ENCODE results near the gene DCTN3. TPM values are rescaled to one million over a fixed set of nuclear protein-coding genes. Genes with fewer than 3 reads are reported as not detected.

The DCTN3 gene
- total and polyA plus RNA-seq, 11 donors: 73.8 to 155 (median 121) TPM

DNA sequence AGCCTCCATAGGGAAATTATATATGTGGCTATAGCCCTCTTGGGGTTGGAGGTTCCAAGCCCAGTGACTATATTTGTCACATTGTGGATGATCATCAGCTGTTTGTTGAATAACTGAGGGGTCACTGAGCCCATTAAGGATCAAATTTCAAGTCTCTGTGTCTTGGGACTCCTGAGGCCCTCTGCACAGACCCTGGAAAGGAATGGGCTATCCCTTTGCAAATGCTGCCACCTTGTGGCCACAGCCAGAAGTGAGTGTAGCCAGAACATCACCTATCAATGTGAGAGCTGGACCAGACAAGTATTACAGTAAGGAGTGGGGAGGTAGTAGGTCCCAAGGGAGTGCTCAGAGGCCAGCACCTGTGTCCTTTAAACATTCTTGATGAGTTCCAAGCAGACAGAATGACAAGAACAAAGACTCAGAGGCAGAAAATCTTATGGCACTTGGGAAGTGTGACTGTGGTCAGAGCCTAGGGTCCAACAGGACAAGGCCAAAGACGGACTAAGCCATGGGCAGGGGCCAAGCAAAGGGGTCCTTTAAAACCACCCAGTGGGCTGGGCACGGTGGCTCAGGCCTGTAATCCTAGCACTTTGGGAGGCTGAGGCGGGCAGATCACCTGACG is 16.6 kb downstream of the DCTN3 start:
- H3K27ac ChIP-seq: no peak overlapping the region

DNA sequence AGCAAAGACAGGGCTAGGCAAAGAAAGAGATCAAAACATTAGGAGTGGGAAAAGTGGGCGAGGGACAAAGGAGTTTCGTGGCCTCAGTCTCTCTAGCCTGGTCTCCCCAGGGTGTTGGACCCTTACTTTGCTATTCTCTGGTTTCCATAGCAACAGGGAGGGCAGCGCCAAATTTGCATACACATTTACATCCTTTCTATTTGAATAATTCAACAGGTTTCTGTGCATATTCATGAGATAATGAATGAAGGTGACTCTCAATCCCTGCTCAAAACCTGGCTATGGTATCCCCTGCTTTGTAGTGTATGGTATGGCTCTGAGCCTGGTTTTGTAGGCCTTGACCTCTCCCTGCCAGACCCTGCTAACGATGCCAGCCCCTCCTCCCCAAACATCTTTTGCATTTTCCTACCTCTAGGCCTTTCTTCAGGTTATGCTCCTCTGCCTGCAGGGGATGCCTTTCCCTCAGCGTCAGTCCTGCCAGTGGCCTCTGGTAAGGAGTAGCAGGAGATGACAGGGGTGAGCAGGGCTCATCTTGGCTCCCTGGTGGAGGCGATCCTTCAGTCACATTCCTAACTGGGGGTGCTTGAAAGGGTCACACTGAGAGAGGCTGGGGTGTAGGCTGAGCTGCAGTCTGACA is 18.2 kb downstream of the DCTN3 start:
- H3K27ac ChIP-seq: no peak overlapping the region
- TF ChIP-seq, protein P1, sequence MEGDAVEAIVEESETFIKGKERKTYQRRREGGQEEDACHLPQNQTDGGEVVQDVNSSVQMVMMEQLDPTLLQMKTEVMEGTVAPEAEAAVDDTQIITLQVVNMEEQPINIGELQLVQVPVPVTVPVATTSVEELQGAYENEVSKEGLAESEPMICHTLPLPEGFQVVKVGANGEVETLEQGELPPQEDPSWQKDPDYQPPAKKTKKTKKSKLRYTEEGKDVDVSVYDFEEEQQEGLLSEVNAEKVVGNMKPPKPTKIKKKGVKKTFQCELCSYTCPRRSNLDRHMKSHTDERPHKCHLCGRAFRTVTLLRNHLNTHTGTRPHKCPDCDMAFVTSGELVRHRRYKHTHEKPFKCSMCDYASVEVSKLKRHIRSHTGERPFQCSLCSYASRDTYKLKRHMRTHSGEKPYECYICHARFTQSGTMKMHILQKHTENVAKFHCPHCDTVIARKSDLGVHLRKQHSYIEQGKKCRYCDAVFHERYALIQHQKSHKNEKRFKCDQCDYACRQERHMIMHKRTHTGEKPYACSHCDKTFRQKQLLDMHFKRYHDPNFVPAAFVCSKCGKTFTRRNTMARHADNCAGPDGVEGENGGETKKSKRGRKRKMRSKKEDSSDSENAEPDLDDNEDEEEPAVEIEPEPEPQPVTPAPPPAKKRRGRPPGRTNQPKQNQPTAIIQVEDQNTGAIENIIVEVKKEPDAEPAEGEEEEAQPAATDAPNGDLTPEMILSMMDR (IDR thresholded peaks at IDR 0.05): no peak
- TF ChIP-seq POLR2A (IDR thresholded peaks at IDR 0.05): no peak
- 75 to 81% (median 78%) methylated on average over 6 of the region's 6 CpGs for WGBS, 4 donors
- no peaks in the 10 kb centered on the region for H3K36me3 ChIP-seq
- no peaks in the 10 kb centered on the region for H3K27me3 ChIP-seq
- peaks cover 0 to 5% (median 0%) of the 10 kb centered on the region in 12 donors for H3K4me1 ChIP-seq
- no peaks in the 10 kb centered on the region for H3K9me3 ChIP-seq
- ATAC-seq: no peak
- intact Hi-C loops (cut with DNase I): loop anchor here in 6 of 10 donors (2.0 to 10.0 kb wide), 4 partner anchors 53 to 270 kb away; no protein-coding TSS in a partner anchor
- DNase-seq: no peak
- no peak overlapping the region for H3K4me3 ChIP-seq

More for the DNA sequence above, 16.6 kb downstream of the DCTN3 start:
- no peak for TF ChIP-seq POLR2A (IDR thresholded peaks at IDR 0.05)
- TF ChIP-seq, protein P1 (IDR thresholded peaks at IDR 0.05): peak; percentile 83 to 95 (median 92)
- intact Hi-C loops (cut with DNase I): loop anchor here in 6 of 10 donors (2.0 to 10.0 kb wide), 4 partner anchors 55 to 271 kb away; no protein-coding TSS in a partner anchor
- Histone ChIP-seq H3K9me3 (no peaks in the 10 kb centered on the region), H3K36me3 (no peaks in the 10 kb centered on the region), H3K4me1 (peaks cover 0 to 5% (median 0%) of the 10 kb centered on the region in 12 donors), H3K27me3 (no peaks in the 10 kb centered on the region), H3K4me3 (no peak overlapping the region)
- 57 to 66% (median 58%) methylated on average over 4 of the region's 4 CpGs for WGBS, 4 donors
- ATAC-seq: peak; percentile 80 to 88 (median 86)
- DNase-seq: peak; percentile 70 to 84 (median 78)

DNA sequence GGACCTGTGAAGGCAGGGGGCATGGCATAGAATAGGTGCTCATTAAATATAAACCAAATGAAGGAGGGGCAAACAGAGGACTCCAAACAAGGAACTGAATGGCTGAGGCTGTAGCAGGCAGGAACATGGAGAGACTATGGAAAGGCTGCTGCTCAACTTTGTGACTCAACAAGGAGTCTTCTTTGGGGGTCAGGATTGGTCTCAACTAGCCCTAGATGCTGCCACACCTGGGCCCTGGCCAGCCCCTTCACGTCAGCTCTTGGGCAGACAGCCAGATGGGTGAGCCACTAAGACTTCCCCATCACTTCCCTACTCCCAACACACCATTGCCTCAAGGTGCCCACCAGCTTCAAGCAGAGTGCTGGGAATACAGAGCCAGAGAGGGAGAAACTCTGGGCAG is 19.4 kb downstream of the DCTN3 start:
- DNase-seq: no peak
- WGBS, 4 donors: 20 to 67% (median 36%) methylated on average over 1 of the region's 1 CpG
- no peak for ATAC-seq
- Histone ChIP-seq H3K9me3 (no peaks in the 10 kb centered on the region), H3K36me3 (no peaks in the 10 kb centered on the region), H3K4me1 (peaks cover 0 to 5% (median 0%) of the 10 kb centered on the region in 12 donors), H3K27me3 (no peaks in the 10 kb centered on the region), H3K27ac (no peak overlapping the region), H3K4me3 (no peak overlapping the region)
- intact Hi-C loops (cut with DNase I): loop anchor here in 4 of 10 donors (5.0 to 10.0 kb wide), 2 partner anchors 166 to 269 kb away; no protein-coding TSS in a partner anchor
- TF ChIP-seq, protein P1 (IDR thresholded peaks at IDR 0.05): no peak
- TF ChIP-seq POLR2A (IDR thresholded peaks at IDR 0.05): no peak

DNA sequence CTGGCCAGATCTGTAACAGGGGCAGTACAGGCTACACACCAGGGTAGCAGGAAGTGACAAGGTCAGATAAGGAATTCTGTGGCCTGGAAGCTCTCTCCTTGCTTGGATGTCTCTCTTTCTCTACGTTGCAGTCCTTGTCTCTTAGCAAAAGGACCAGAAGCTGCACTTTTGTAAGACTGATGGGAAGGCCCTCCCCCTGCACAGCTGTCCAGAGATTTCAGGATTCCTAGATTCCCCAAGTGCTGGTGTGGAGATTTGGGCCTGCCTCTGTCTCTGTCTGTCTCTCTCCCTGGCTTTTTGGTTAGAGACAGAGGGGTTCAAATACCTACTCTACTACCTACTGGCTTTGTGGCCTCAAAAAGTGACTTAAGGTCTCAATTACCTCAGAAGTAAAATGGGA is 20.7 kb downstream of the DCTN3 start:
- H3K27ac ChIP-seq: no peak overlapping the region
- DNase-seq: no peak
- no peaks in the 10 kb centered on the region for H3K9me3 ChIP-seq
- peaks cover 0 to 5% (median 0%) of the 10 kb centered on the region in 12 donors for H3K4me1 ChIP-seq
- peaks cover 0 to 2% (median 0%) of the 10 kb centered on the region in 9 donors for H3K27me3 ChIP-seq
- H3K4me3 ChIP-seq: no peak overlapping the region
- TF ChIP-seq POLR2A (IDR thresholded peaks at IDR 0.05): no peak
- TF ChIP-seq, protein P1 (IDR thresholded peaks at IDR 0.05): no peak
- ATAC-seq: no peak
- WGBS, 4 donors: 22 to 43% (median 26%) methylated on average over 1 of the region's 1 CpG
- intact Hi-C loops (cut with DNase I): loop anchor here in 5 of 10 donors (5.0 to 10.0 kb wide), 5 partner anchors 95 to 265 kb away; no protein-coding TSS in a partner anchor
- H3K36me3 ChIP-seq: no peaks in the 10 kb centered on the region
